CD4-positive, alpha-beta memory T cell (primary cell): ENCODE results near the gene SNW1. TPM values are rescaled to one million over a fixed set of nuclear protein-coding genes. Genes with fewer than 3 reads are reported as not detected.
A peak's percentile ranks its signal among the peaks of the same experiment; 100 is the strongest.

Source experiments
- CTCF ChIA-PET: fragments of 350-600 bp; sonication (Branson Sonifier 250); formaldehyde crosslinking; loops from one replicate; lab custom pipeline; 2021; ENCODE audit warnings: inconsistent platforms; ENCODE audit not compliant: partially characterized antibody; lab: Charles Lee
- POLR2A ChIA-PET: fragments of 350-600 bp; sonication (Branson Sonifier 250); formaldehyde crosslinking; loops from one replicate; lab custom pipeline; 2021; ENCODE audit not compliant: partially characterized antibody; lab: Charles Lee
- DNase-seq, 5 donors: peaks; one replicate each; pipeline versions ENCODE4 v3.0.0 to v3.0.0-alpha.2; 2020 to 2022; ENCODE audit warnings: mixed read lengths in 1 of 5
- H3K27ac ChIP-seq: one replicate; pipeline ENCODE4 v1.7.0; 2013; ENCODE audit warnings: low read depth, low read length
- H3K27me3 ChIP-seq: 2 replicates; pipeline ENCODE4 v1.7.0; 2013; ENCODE audit warnings: mild to moderate bottlenecking, low read length, moderate library complexity; ENCODE audit not compliant: insufficient read depth
- H3K36me3 ChIP-seq: 2 replicates; pipeline ENCODE4 v1.7.0; 2013; ENCODE audit warnings: mild to moderate bottlenecking, low read length, moderate library complexity; ENCODE audit not compliant: insufficient read depth
- H3K4me1 ChIP-seq: 2 replicates; pipeline ENCODE4 v1.7.0; 2013; ENCODE audit warnings: mild to moderate bottlenecking, low read length, moderate library complexity; ENCODE audit not compliant: insufficient read depth
- H3K4me3 ChIP-seq, 2 donors: one replicate each; pipeline ENCODE4 v1.7.0; 2013; ENCODE audit warnings: low read length in 2 of 2, mild to moderate bottlenecking in 1 of 2
- H3K9me3 ChIP-seq, 2 donors: one replicate each; pipeline ENCODE4 v1.7.0; 2013; ENCODE audit warnings: low read length in 2 of 2, control low read depth in 1 of 2; ENCODE audit not compliant: control insufficient read depth in 1 of 2
- H3K27ac Mint-ChIP-seq, 7 donors: one replicate each; pipeline ENCODE4 v1.8.0; 2020 to 2021; ENCODE audit warnings: mixed read lengths in 7 of 7, mild to moderate bottlenecking in 6 of 7, inconsistent platforms in 3 of 7, moderate library complexity in 3 of 7
- H3K27me3 Mint-ChIP-seq, 2 donors: one replicate each; pipeline ENCODE4 v1.8.0; 2020 to 2021; ENCODE audit warnings: mixed read lengths in 2 of 2
- H3K36me3 Mint-ChIP-seq, 2 donors: one replicate each; pipeline ENCODE4 v1.8.0; 2020 to 2021; ENCODE audit warnings: mixed read lengths in 2 of 2, inconsistent platforms in 1 of 2, mild to moderate bottlenecking in 1 of 2
- H3K4me1 Mint-ChIP-seq, 4 donors: one replicate each; pipeline ENCODE4 v1.8.0; 2020 to 2021; ENCODE audit warnings: mixed read lengths in 4 of 4, mild to moderate bottlenecking in 1 of 4
- H3K4me3 Mint-ChIP-seq, 8 donors: one replicate each; pipeline ENCODE4 v1.8.0; 2020 to 2021; ENCODE audit warnings: mixed read lengths in 8 of 8, mild to moderate bottlenecking in 7 of 8, moderate library complexity in 6 of 8, inconsistent platforms in 3 of 8
- H3K9me3 Mint-ChIP-seq, 8 donors: one replicate each; pipeline ENCODE4 v1.8.0; 2020 to 2021; ENCODE audit warnings: mixed read lengths in 8 of 8, mild to moderate bottlenecking in 5 of 8, inconsistent platforms in 3 of 8, moderate library complexity in 1 of 8
- intact Hi-C: fragments of 100-400 bp; cut with micrococcal nuclease; formaldehyde crosslinking; loops from one replicate; pipeline ENCODE4 v1.15.1; 2023
- polyA plus RNA-seq, 2 donors: library from polyadenylated mRNA; unstranded; fragments of 300-500 nt; fragmentation: Illumina TruSeq; gene quantifications; one replicate each; pipeline ENCODE4 v1.2.3, GENCODE V29; 2021
- total RNA-seq, 2 experiments: library from RNA; stranded (reverse); gene quantifications; one replicate each; pipeline ENCODE4 v1.2.3, GENCODE V29; 2021

The SNW1 gene
- total RNA-seq = 10 to 100 TPM; 92.1 to 99.7 TPM
- 10 to 100 TPM; 54.4 to 90.8 TPM for polyA plus RNA-seq

DNA sequence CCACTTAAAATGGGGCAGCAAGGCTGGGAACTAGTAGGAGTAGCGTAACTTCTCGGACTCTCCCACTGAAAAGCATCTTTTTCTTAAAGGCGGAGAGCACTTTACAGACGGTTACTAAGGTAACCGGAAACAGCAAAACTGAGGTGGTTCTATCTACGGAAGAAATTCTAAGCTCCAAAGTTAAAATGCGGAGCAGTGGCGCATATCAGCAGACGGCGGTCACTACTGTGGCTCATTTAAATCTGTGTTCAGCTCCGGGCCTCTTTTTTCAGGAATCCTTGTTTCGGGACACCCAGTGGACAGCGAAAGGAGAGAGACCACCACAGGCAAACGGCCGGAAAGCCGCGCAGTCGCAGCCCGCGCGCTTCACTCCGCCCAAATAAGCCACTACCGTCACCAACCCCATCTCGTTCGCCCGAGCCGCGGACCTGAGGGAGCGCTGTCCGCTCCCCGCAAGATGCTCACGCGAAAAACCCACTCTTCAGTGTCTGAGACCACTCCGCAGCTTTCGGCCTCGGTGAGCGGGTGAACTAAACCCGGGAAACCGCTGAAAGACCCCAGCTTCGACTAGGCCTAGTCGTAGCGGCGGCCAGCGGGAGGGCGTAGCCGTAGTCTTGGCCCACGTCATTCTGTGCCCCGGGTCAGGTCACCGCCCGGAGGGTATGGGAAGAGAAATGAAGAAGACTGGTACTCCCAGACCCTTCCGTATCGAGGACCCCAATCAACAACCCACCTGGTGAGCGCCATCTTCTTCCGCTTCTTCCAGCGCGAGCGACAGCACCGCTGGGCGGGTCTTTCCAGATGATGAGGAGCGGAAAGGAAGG, at the start of gene SNW1:
Gene SNW1, minus strand, starts transcription at position 776 of the 824 bp plus-strand sequence. Its CDS starts 29 bp downstream, at position 747.
- Histone ChIP-seq H3K4me3 (peak within 1 kb of the TSS; percentile 94 to 98), H3K4me1 (peaks cover 52% of the 10 kb centered on the region), H3K36me3 (peaks cover 5% of the 10 kb centered on the region), H3K27ac (peak within 1 kb of the TSS; percentile 99), H3K9me3 (no peaks in the 10 kb centered on the region), H3K27me3 (no peaks in the 10 kb centered on the region)
- DNase-seq = peak; percentile 89 to 94 (median 92)
- no peaks in the 10 kb centered on the region for H3K9me3 Mint-ChIP-seq
- POLR2A ChIA-PET = interaction anchor here (0.7 to 3.3 kb wide), 10 partner anchors 9 to 440 kb away, joined by 3 to 25 read pairs (median 4); partner anchors contain the start of genes ADCK1, GSTZ1, POMT2 and SAMD15
- H3K27me3 Mint-ChIP-seq = no peaks in the 10 kb centered on the region
- peak within 1 kb of the TSS; percentile 97 to 100 (median 98) for H3K27ac Mint-ChIP-seq
- CTCF ChIA-PET = interaction anchor here (1.2 to 1.5 kb wide), 3 partner anchors 39 to 62 kb away, joined by 3 to 4 read pairs (median 3); partner anchors contain the start of gene ADCK1
- peaks cover 0 to 31% of the 10 kb centered on the region in 2 donors for H3K36me3 Mint-ChIP-seq
- peak within 1 kb of the TSS; percentile 95 to 98 (median 97) for H3K4me3 Mint-ChIP-seq
- H3K4me1 Mint-ChIP-seq = peaks cover 23 to 63% (median 39%) of the 10 kb centered on the region in 4 donors
- intact Hi-C loops = loop anchor here (1.0 kb wide), 5 partner anchors 40 to 383 kb away; partner anchors contain the start of genes ADCK1, ALKBH1, SAMD15 and SLIRP

DNA sequence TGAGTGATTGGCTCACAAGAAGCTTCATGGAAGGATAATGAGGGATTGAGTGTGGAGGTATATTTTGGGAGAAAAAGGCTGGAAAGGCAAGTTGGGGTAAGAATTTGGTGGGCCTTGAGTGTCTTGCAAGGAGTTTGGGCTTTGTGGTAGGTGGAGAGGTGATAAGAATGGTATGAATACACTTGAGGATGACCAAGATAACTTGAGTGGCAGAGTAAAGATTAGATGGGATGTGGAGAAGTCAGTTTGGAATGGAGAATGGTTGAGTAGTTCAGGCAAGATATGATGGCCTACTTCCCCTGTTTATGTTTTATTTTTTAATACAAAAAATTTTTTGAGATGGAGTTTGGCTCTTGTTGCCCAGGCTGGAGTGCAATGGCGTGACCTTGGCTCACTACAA, 48.1 kb upstream of the SNW1 start:
- H3K9me3 Mint-ChIP-seq = no peaks in the 10 kb centered on the region
- H3K27me3 Mint-ChIP-seq = no peaks in the 10 kb centered on the region
- CTCF ChIA-PET = no interaction called here
- POLR2A ChIA-PET = no interaction called here
- Histone ChIP-seq H3K4me1 (no peaks in the 10 kb centered on the region), H3K27ac (no peak overlapping the region), H3K27me3 (no peaks in the 10 kb centered on the region), H3K9me3 (no peaks in the 10 kb centered on the region), H3K36me3 (no peaks in the 10 kb centered on the region), H3K4me3 (no peak overlapping the region)
- no peak overlapping the region for H3K4me3 Mint-ChIP-seq
- peaks cover 0 to 5% of the 10 kb centered on the region in 2 donors for H3K36me3 Mint-ChIP-seq
- H3K4me1 Mint-ChIP-seq = peaks cover 0 to 2% (median 0%) of the 10 kb centered on the region in 4 donors
- no peak overlapping the region for H3K27ac Mint-ChIP-seq
- intact Hi-C loops = no loop called here
- DNase-seq = no peak

DNA sequence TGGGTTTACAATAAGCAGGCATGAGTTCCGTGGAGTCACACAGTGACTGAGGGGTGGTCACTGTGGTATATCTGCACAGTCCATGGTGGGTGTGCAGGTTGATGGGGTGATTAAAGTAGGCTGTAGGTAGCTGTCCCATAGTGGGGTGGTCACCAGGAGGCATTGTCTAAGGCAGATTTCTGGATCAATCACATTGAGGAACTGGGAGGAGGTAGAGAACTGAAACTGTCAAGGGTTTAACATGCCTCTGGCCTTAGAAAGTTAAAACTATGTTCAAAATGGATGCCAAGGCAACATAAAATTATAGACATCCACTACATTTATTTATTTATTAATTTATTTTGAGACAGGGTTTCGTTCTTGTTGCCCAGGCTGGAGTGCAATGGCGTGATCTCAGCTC, 47.3 kb upstream of the SNW1 start:
- no peak overlapping the region for H3K27ac ChIP-seq
- peaks cover 0 to 5% of the 10 kb centered on the region in 2 donors for H3K36me3 Mint-ChIP-seq
- H3K27me3 Mint-ChIP-seq = no peaks in the 10 kb centered on the region
- no peak overlapping the region for H3K4me3 ChIP-seq
- no peaks in the 10 kb centered on the region for H3K9me3 ChIP-seq
- no peak for DNase-seq
- H3K4me3 Mint-ChIP-seq = no peak overlapping the region
- CTCF ChIA-PET = no interaction called here
- peak overlapping the region in 1 of 7 donors; percentile 22 for H3K27ac Mint-ChIP-seq
- no peaks in the 10 kb centered on the region for H3K9me3 Mint-ChIP-seq
- POLR2A ChIA-PET = no interaction called here
- H3K4me1 Mint-ChIP-seq = peaks cover 0 to 2% (median 0%) of the 10 kb centered on the region in 4 donors
- H3K4me1 ChIP-seq = no peaks in the 10 kb centered on the region
- no peaks in the 10 kb centered on the region for H3K27me3 ChIP-seq
- H3K36me3 ChIP-seq = no peaks in the 10 kb centered on the region
- intact Hi-C loops = no loop called here

DNA sequence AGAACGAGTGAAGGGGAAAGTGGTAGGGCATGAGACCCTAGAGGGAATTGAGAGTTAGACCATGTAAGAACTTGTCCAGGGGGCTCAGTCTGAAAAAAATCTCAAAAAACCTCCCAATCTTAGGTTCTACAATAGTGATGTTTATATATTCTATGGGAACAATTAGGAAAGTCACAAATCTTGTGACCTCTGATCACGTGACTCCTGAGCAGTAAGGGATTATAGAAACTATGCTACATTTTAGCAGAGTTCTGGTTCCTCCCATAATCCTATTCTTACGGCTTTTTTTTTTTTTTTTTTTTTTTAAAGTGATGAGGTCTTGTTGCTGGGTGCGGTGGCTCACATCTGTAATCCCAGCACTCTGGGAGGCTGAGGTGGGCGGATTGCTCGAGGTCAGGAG, 44.8 kb upstream of the SNW1 start:
- H3K27ac Mint-ChIP-seq = peak overlapping the region in 1 of 7 donors; percentile 48
- peaks cover 0 to 2% (median under 1%) of the 10 kb centered on the region in 4 donors for H3K4me1 Mint-ChIP-seq
- Histone ChIP-seq H3K27ac (no peak overlapping the region), H3K36me3 (no peaks in the 10 kb centered on the region), H3K4me3 (no peak overlapping the region), H3K9me3 (no peaks in the 10 kb centered on the region), H3K27me3 (no peaks in the 10 kb centered on the region), H3K4me1 (peaks cover 1% of the 10 kb centered on the region)
- no peaks in the 10 kb centered on the region for H3K27me3 Mint-ChIP-seq
- ChIA-PET CTCF (no interaction called here), POLR2A (no interaction called here)
- peaks cover 0 to 5% of the 10 kb centered on the region in 2 donors for H3K36me3 Mint-ChIP-seq
- intact Hi-C loops = no loop called here
- no peak for DNase-seq
- H3K4me3 Mint-ChIP-seq = no peak overlapping the region
- no peaks in the 10 kb centered on the region for H3K9me3 Mint-ChIP-seq

DNA sequence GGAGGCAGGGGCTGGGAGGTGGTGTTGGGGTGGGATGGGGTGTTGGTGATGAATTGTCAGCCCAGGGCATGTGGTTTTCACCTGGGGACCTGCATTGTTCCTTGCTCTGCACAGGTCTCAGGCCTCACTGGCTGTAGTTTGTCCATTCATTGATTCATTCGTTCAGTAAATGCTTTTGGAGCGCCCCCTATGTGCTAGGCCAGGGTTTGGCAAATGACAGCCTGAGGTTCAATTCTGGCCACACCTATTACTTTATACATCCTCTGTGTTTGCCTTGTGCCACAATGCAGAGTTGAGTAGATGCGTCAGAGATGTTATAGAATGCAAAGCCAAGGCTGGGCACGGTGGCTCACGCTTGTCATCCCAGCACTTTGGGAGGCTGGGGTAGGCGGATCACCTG, 43.6 kb upstream of the SNW1 start:
- Mint-ChIP-seq H3K27ac (peak overlapping the region in 1 of 7 donors; percentile 3), H3K36me3 (peaks cover 0 to 5% of the 10 kb centered on the region in 2 donors), H3K9me3 (no peaks in the 10 kb centered on the region), H3K27me3 (no peaks in the 10 kb centered on the region), H3K4me1 (peaks cover 4 to 10% (median 8%) of the 10 kb centered on the region in 4 donors), H3K4me3 (no peak overlapping the region)
- Histone ChIP-seq H3K36me3 (no peaks in the 10 kb centered on the region), H3K4me1 (peaks cover 7% of the 10 kb centered on the region), H3K9me3 (no peaks in the 10 kb centered on the region), H3K27ac (no peak overlapping the region), H3K27me3 (no peaks in the 10 kb centered on the region), H3K4me3 (no peak overlapping the region)
- CTCF ChIA-PET = no interaction called here
- intact Hi-C loops = no loop called here
- POLR2A ChIA-PET = no interaction called here
- no peak for DNase-seq

DNA sequence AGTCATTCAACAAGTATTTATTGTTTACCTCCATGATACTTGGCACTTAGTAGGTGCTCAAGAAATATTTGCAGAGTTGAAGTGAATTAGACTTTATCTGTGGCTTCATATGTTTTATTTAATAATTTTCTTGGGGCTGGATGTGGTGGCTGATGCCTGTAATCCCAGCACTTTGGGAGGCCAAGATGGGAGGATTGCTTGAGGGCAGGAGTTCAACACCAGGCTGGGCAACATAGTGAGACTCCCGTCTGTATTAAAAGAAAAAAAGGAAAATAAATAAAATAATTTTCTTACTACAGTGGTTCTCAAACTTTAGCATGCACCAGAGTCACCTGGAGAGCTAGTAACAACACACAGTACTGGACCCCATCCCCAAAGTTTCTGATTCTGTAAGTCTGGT, 39.9 kb upstream of the SNW1 start:
- H3K4me3 Mint-ChIP-seq = peak overlapping the region; percentile 81 to 90 (median 86)
- H3K9me3 ChIP-seq = no peaks in the 10 kb centered on the region
- H3K27ac Mint-ChIP-seq = peak overlapping the region in 6 of 7 donors; percentile 77 to 93 (median 88)
- intact Hi-C loops = loop anchor here (1.0 to 2.0 kb wide), 5 partner anchors 40 to 480 kb away; partner anchors contain the start of genes ALKBH1, GSTZ1, SLIRP and SNW1
- no peaks in the 10 kb centered on the region for H3K9me3 Mint-ChIP-seq
- ChIA-PET CTCF (interaction anchor here (1.1 kb wide), 1 partner anchor 44 kb away, joined by 3 read pairs; no protein-coding TSS in a partner anchor), POLR2A (interaction anchor here (1.5 to 2.7 kb wide), 2 partner anchors 39 to 92 kb away, joined by 4 to 25 read pairs; partner anchors contain the start of gene SNW1)
- H3K4me3 ChIP-seq = peak overlapping the region; percentile 83 to 87
- H3K27me3 ChIP-seq = no peaks in the 10 kb centered on the region
- H3K27me3 Mint-ChIP-seq = no peaks in the 10 kb centered on the region
- no peak for DNase-seq
- peaks cover 7% of the 10 kb centered on the region for H3K4me1 ChIP-seq
- peak overlapping the region; percentile 71 for H3K27ac ChIP-seq
- H3K36me3 Mint-ChIP-seq = no peaks in the 10 kb centered on the region
- H3K4me1 Mint-ChIP-seq = peaks cover 2 to 11% (median 9%) of the 10 kb centered on the region in 4 donors
- no peaks in the 10 kb centered on the region for H3K36me3 ChIP-seq
